ENCODE results near the gene MEIS3. TPM values are rescaled to one million over a fixed set of nuclear protein-coding genes. Genes with fewer than 3 reads are reported as not detected.

The MEIS3 gene
- total RNA-seq, result 21.4 and 47.4 TPM in 2 replicates

GRCh38 chr19:47419030-47419783 lies at the start of gene MEIS3:
Gene MEIS3, minus strand, starts transcription at chr19:47419527. Its CDS starts 446 bp downstream, at chr19:47419081.

Other genes starting within 250 kb of the MEIS3 start
- 17.5 and 18.4 TPM in 2 replicates for gene BBC3, start 188.3 kb downstream of the MEIS3 start, total RNA-seq
- 6.0 and 6.4 TPM in 2 replicates for gene CCDC9, start 163.0 kb downstream of the MEIS3 start, total RNA-seq
- 1.8 and 1.9 TPM in 2 replicates for gene INAFM1, start 144.6 kb downstream of the MEIS3 start, total RNA-seq
- gene C5AR1, start 109.7 kb downstream of the MEIS3 start, total RNA-seq, result 0.16 and 0.17 TPM in 2 replicates
- 0.16 TPM in 1 of 2 replicates, not detected in the other for gene C5AR2, start 87.4 kb downstream of the MEIS3 start, total RNA-seq
- 6.6 and 6.8 TPM in 2 replicates for gene DHX34, start 70.2 kb downstream of the MEIS3 start, total RNA-seq
- gene SLC8A2, start 52.4 kb upstream of the MEIS3 start, total RNA-seq, result not detected in 2 replicates
- 4.7 and 5.4 TPM in 2 replicates for gene KPTN, start 64.7 kb upstream of the MEIS3 start, total RNA-seq
- 35.4 and 58.6 TPM in 2 replicates for gene NAPA, start 95.5 kb upstream of the MEIS3 start, total RNA-seq
- 0.26 TPM in 1 of 2 replicates, not detected in the other for gene ZNF541, start 153.6 kb upstream of the MEIS3 start, total RNA-seq
- 2.0 and 2.4 TPM in 2 replicates for gene BICRA, start 189.6 kb upstream of the MEIS3 start, total RNA-seq